Adipocyte (in vitro differentiated cells): ENCODE data around the gene STIM1.

Experiments used
- DNase-seq: peaks from one replicate; pipeline ENCODE4 v3.0.0-alpha.2; 2015; ENCODE audit warnings: low read depth
- H3K27me3 ChIP-seq: replicated peaks from 2 replicates; pipeline ENCODE4 v1.7.0; 2013; ENCODE audit warnings: mild to moderate bottlenecking, low read length, moderate library complexity; ENCODE audit not compliant: control insufficient read depth, insufficient read depth
- H3K36me3 ChIP-seq: 2 replicates; pipeline ENCODE4 v1.7.0; 2013; ENCODE audit warnings: low read length, mild to moderate bottlenecking, moderate library complexity; ENCODE audit not compliant: control insufficient read depth, insufficient read depth, severe bottlenecking
- H3K4me1 ChIP-seq: 2 replicates; pipeline ENCODE4 v1.7.0; 2013; ENCODE audit warnings: mild to moderate bottlenecking, low read length, moderate library complexity; ENCODE audit not compliant: control insufficient read depth, insufficient read depth
- H3K4me3 ChIP-seq: 2 replicates; pipeline ENCODE4 v1.7.0; 2013; ENCODE audit warnings: mild to moderate bottlenecking, low read length, moderate library complexity
- H3K9ac ChIP-seq: 2 replicates; pipeline ENCODE4 v1.7.0; 2013; ENCODE audit warnings: mild to moderate bottlenecking, low read length, moderate library complexity
- H3K9me3 ChIP-seq: 2 replicates; pipeline ENCODE4 v1.7.0; 2013; ENCODE audit warnings: mild to moderate bottlenecking, low read length, moderate library complexity; ENCODE audit not compliant: control insufficient read depth

STIM1 gene

DNA sequence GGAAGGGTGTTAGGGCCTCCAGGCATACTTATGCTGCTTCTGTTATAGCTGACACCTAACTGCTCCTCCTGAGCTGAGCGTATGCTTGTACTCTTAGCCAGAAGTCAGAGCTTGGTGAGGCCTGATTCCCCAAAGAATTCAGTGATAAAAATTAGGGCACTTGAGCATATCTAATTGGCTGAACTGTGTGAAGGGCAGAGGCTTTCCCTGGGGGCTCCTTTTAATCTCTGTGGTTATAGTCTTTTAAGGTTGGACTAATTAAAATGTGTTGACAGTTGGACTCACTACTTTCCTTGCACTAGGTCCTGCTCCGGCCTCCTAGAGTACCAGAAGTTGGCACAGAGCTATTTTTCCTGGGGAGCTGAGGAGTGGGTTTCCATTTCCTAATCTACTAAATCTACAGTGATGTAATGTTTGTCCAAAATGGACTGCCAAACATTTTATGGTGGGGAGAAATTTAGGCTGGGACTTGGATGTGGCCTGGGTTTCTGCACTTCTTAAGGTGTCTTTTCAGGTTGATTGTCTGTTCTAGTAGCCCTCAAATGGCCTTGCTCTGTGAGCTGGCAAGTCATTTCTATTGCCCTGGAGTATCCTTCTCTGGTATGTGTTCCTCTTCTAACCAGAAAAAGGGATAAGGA, 18.4 kb downstream of the STIM1 start:
- DNase-seq: no peak
- H3K36me3 ChIP-seq: no peaks in the 10 kb centered on the region
- H3K27me3 ChIP-seq: no peaks in the 10 kb centered on the region
- peaks cover 5% of the 10 kb centered on the region for H3K4me1 ChIP-seq
- H3K9ac ChIP-seq: no peak overlapping the region
- no peak overlapping the region for H3K4me3 ChIP-seq
- H3K9me3 ChIP-seq: no peaks in the 10 kb centered on the region

- H3K36me3 ChIP-seq: no peaks in the 10 kb centered on the region
- H3K9me3 ChIP-seq: no peaks in the 10 kb centered on the region
- DNase-seq: no peak
- H3K9ac ChIP-seq: no peak overlapping the region
- no peaks in the 10 kb centered on the region for H3K27me3 ChIP-seq
- no peak overlapping the region for H3K4me3 ChIP-seq
- H3K4me1 ChIP-seq: peaks cover 20% of the 10 kb centered on the region
Measured at GRCh38 chr11:3876613-3877012, 21.1 kb downstream of the STIM1 start.

DNA sequence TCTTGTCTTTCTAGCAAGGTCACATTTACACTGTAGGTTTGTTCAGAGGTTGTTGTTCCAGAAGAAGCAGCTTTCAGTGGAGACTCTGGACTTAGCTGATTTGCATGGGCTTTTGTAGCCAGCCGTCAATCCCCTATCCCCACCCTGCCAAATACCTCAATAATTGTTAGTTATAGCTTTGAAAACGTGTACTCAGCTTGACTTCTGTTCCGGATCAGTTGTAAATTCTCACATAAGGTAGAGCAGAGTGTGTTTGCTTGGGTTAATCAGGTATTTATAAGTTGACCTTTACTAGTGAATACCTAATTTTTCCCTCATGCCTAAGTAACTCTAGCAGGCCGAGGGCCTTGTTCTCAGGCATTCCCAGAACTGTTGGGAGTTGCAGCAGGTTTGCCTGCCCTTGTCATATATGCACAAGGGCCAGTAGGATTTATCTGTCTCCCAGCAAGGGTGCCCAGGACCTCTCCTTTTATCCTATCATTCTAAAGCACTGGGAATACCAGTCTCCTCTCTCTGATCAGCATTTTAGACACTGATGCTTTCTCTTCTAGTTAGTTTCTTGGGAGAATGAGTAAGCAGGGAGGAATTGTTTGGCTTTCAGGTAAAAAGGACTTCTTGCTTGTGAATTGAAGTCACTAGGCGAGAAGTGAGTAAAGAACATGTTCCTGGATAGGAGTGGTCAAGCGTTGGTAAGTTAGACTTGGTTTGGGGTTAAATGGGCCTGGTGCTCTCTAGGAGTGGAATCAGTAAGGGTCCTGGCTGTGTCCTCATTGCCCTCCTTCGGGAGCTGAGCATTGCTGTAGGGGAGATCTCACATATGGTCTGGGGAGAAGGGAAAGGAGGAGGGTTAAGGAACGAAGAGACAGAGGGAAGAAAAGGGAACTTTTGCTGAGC, 22.1 kb downstream of the STIM1 start:
- no peak overlapping the region for H3K4me3 ChIP-seq
- peaks cover 20% of the 10 kb centered on the region for H3K4me1 ChIP-seq
- no peaks in the 10 kb centered on the region for H3K36me3 ChIP-seq
- no peaks in the 10 kb centered on the region for H3K27me3 ChIP-seq
- H3K9ac ChIP-seq: no peak overlapping the region
- H3K9me3 ChIP-seq: no peaks in the 10 kb centered on the region
- no peak for DNase-seq

DNA sequence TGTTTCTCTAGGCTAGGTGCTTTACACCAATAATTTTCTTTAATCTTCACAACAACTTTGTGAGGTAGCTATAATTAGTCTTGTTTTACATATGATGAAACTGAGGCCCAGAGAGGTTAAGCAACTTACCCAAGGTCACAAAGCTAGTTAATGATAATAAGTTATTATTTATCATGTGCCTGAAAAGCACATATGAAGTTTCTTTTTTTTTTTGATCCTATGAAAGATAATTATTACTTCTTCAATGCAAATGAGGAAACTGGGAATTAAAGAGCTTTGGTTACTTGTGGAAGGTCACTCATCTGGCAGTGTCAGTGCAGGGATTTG, 22.8 kb downstream of the STIM1 start:
- Histone ChIP-seq H3K4me3 (no peak overlapping the region), H3K4me1 (peaks cover 23% of the 10 kb centered on the region), H3K9me3 (no peaks in the 10 kb centered on the region), H3K36me3 (no peaks in the 10 kb centered on the region), H3K9ac (no peak overlapping the region), H3K27me3 (no peaks in the 10 kb centered on the region)
- DNase-seq: no peak

GRCh38 chr11:3879216-3879966, 23.9 kb downstream of the STIM1 start:
- DNase-seq: no peak
- Histone ChIP-seq H3K9me3 (no peaks in the 10 kb centered on the region), H3K9ac (no peak overlapping the region)

DNA sequence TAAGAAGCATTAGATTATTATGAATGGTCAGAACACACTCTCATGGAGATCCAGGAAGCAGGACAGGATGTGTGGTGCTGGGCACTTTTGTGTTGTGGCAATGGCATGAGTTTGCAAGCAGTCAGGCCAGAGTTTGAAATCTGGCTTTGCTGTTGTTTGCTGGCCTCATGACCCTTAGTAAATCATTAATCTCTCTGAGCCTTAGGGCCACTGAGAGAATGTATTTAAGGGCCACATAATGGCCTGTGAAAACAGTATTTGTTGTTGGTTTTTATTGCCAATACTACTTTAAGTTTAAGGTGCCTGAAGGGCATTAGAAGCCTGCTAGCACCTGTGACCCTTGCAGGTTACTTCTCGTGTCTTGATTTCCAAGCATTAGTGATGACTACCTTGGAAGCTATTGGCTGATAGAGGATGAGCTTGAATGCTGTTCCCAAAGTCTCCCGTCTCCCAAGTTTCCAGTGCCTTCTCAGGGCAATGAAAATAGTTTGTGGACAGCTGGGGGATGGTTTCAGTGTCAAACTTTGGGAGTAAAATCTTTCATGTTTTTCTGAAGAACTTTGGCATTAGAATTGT, 24.6 kb downstream of the STIM1 start:
- Histone ChIP-seq H3K9me3 (no peaks in the 10 kb centered on the region), H3K36me3 (no peaks in the 10 kb centered on the region), H3K27me3 (no peaks in the 10 kb centered on the region), H3K4me1 (peaks cover 31% of the 10 kb centered on the region), H3K4me3 (no peak overlapping the region), H3K9ac (no peak overlapping the region)
- DNase-seq: no peak

More at GRCh38 chr11:3879216-3879966, 23.9 kb downstream of the STIM1 start:
- H3K4me1 ChIP-seq: peaks cover 28% of the 10 kb centered on the region
- H3K4me3 ChIP-seq: no peak overlapping the region
- H3K36me3 ChIP-seq: no peaks in the 10 kb centered on the region
- no peaks in the 10 kb centered on the region for H3K27me3 ChIP-seq

DNA sequence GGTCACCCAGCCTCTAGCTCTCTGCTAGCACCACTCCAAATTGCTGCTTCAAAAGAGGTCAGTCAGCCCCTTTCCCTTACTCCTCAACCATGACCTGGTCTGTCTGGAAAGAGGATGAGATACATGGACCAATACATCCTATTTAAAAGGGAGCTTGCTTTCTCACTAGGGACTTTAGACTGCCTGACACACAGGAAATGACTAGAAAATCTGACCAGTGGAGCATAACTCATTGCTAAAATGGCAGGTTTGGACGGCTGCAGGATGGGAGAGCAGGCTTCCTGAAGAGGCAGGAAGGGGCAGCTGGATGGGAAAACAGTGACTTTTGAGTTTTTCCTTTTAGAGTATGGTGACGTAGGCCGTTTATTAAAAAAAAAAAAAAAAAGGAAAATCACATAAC, 25.3 kb downstream of the STIM1 start:
- Histone ChIP-seq H3K36me3 (no peaks in the 10 kb centered on the region), H3K27me3 (no peaks in the 10 kb centered on the region), H3K4me1 (peaks cover 31% of the 10 kb centered on the region), H3K9me3 (no peaks in the 10 kb centered on the region), H3K4me3 (no peak overlapping the region), H3K9ac (no peak overlapping the region)
- DNase-seq: no peak

DNA sequence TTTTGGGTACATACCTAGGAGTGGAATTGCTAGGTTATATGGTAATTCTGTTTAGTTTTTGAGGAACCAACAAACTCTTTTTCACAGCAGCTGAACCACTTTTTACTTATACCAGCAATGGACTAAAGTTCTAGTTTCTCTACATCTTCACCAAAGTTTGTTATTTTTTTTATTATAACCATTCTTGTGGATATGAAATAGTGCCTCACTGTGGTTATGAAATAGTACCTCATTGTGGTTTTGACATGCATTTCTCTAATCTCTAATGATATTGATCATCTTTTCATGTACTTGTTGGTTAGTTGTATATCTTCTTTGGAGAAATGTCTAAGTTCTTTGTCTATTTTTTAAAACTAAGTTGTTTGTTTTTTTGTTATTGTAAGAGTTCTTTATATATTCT, 27.2 kb downstream of the STIM1 start:
- H3K27me3 ChIP-seq: no peaks in the 10 kb centered on the region
- no peak for DNase-seq
- peaks cover 29% of the 10 kb centered on the region for H3K4me1 ChIP-seq
- no peak overlapping the region for H3K4me3 ChIP-seq
- no peak overlapping the region for H3K9ac ChIP-seq
- H3K9me3 ChIP-seq: no peaks in the 10 kb centered on the region
- no peaks in the 10 kb centered on the region for H3K36me3 ChIP-seq

DNA sequence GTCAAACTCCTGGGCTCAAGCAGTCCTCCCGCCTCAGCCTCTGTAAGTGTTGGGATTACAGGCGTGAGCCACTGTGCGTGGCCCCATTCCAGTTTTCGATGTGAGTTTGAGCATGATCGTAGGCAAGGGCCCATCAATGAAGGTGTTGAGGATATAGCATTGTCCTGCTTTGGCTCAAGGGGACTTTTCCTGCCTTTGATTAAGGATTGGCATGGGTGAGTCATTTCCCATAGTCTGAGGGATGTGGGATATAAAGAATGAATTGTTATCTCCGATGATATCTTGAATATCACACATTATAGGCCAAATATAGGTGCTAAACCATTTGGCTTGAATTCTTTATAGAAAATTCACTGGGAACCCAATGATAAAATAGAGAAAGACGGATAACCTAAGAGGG, 30.4 kb downstream of the STIM1 start:
- no peak overlapping the region for H3K9ac ChIP-seq
- DNase-seq: no peak
- peaks cover 17% of the 10 kb centered on the region for H3K4me1 ChIP-seq
- no peak overlapping the region for H3K4me3 ChIP-seq
- H3K36me3 ChIP-seq: no peaks in the 10 kb centered on the region
- H3K9me3 ChIP-seq: no peaks in the 10 kb centered on the region
- H3K27me3 ChIP-seq: no peaks in the 10 kb centered on the region

GRCh38 chr11:3886985-3887384, 31.5 kb downstream of the STIM1 start:
- Histone ChIP-seq H3K27me3 (no peaks in the 10 kb centered on the region), H3K36me3 (no peaks in the 10 kb centered on the region), H3K9me3 (no peaks in the 10 kb centered on the region), H3K4me3 (no peak overlapping the region), H3K9ac (no peak overlapping the region), H3K4me1 (peaks cover 16% of the 10 kb centered on the region)
- no peak for DNase-seq

GRCh38 chr11:3888876-3889275, 33.4 kb downstream of the STIM1 start:
- Histone ChIP-seq H3K27me3 (no peaks in the 10 kb centered on the region), H3K36me3 (no peaks in the 10 kb centered on the region), H3K4me3 (no peak overlapping the region), H3K9ac (no peak overlapping the region), H3K9me3 (no peaks in the 10 kb centered on the region), H3K4me1 (peaks cover 16% of the 10 kb centered on the region)
- no peak for DNase-seq
